Measurements from ENCODE around the gene KIF12.
"Not testable (repeated sequence)": the region's sequence is repeated elsewhere in the genome, so short reads cannot be mapped to it uniquely, and the experiment has no call there.

Gene KIF12

GRCh38 chr9:114098936-114099668, at the start of gene KIF12:
Gene KIF12, minus strand, starts transcription at chr9:114099292. Its CDS starts 16 bp downstream, at chr9:114099276.
- DNase-seq = no peak

GRCh38 chr9:114146735-114147134, 47.6 kb upstream of the KIF12 start:
- DNase-seq = no peak

- no peak for DNase-seq
Measured at GRCh38 chr9:114143234-114143633, 44.1 kb upstream of the KIF12 start.

- no peak for DNase-seq
Measured at GRCh38 chr9:114141553-114142402, 42.7 kb upstream of the KIF12 start.

- DNase-seq = peak; percentile 34
Measured at GRCh38 chr9:114140850-114141249, 41.8 kb upstream of the KIF12 start.

- no peak for DNase-seq
Measured at GRCh38 chr9:114140401-114140800, 41.3 kb upstream of the KIF12 start.

GRCh38 chr9:114139071-114139470, 40.0 kb upstream of the KIF12 start:
- no peak for DNase-seq

- DNase-seq = no peak
Measured at GRCh38 chr9:114138552-114138971, 39.5 kb upstream of the KIF12 start.

GRCh38 chr9:114137831-114138230, 38.7 kb upstream of the KIF12 start:
- no peak for DNase-seq

- no peak for DNase-seq
Measured at GRCh38 chr9:114134827-114135396, 35.8 kb upstream of the KIF12 start.

- DNase-seq = no peak
Measured at GRCh38 chr9:114132550-114132918, 33.4 kb upstream of the KIF12 start.

- no peak for DNase-seq
Measured at GRCh38 chr9:114131808-114132549, 32.9 kb upstream of the KIF12 start.

GRCh38 chr9:114130624-114131277, 31.7 kb upstream of the KIF12 start:
- no peak for DNase-seq

GRCh38 chr9:114130141-114130540, 31.0 kb upstream of the KIF12 start:
- no peak for DNase-seq

GRCh38 chr9:114128759-114129158, 29.7 kb upstream of the KIF12 start:
- DNase-seq = not testable (repeated sequence)

GRCh38 chr9:114126247-114127060, 27.4 kb upstream of the KIF12 start:
- no peak for DNase-seq

- no peak for DNase-seq
Measured at GRCh38 chr9:114125476-114126013, 26.5 kb upstream of the KIF12 start.

- DNase-seq = no peak
Measured at GRCh38 chr9:114124666-114125475, 25.8 kb upstream of the KIF12 start.

- DNase-seq = no peak
Measured at GRCh38 chr9:114124138-114124537, 25.0 kb upstream of the KIF12 start.

All from midbrain (tissue), 1 donor.